Retinal pigment epithelial cell (primary cell): ENCODE results near the gene LCE2D.

Experiments used
- DNase-seq: peaks from one replicate; pipeline ENCODE4 v3.0.0-alpha.2; 2010; ENCODE audit warnings: low read depth
- H3K4me3 ChIP-seq: 2 replicates; pipeline ENCODE4 v1.5.1; 2011; ENCODE audit warnings: mild to moderate bottlenecking, low read length, control low read depth, moderate library complexity
- TF ChIP-seq, protein P1 (sequence below): conservative IDR thresholded peaks from 2 replicates; pipeline ENCODE4 v1.5.1; 2011; ENCODE audit warnings: low read depth, low read length, control low read depth, inconsistent platforms

The LCE2D gene

DNA sequence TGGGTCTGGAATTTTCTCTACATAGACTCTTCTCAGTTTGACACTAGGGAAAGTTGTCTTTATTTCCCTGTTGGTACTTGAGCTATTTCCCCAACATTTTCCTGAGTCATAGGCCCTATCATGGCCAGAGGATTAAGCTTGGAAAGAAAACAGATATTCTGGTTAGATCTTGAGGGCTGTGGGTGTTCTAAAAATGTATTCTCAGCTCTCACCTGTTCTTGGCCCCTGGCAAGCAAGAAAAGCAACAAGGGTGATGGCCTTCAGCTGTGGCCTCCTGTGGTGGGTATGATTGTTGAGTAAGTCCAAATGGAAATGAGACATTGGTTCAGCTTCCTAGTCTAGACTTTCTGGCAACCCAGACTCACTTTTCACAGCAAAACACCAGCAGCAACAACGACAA is 22.8 kb upstream of the LCE2D start:
- DNase-seq = no peak
- TF ChIP-seq, protein P1, sequence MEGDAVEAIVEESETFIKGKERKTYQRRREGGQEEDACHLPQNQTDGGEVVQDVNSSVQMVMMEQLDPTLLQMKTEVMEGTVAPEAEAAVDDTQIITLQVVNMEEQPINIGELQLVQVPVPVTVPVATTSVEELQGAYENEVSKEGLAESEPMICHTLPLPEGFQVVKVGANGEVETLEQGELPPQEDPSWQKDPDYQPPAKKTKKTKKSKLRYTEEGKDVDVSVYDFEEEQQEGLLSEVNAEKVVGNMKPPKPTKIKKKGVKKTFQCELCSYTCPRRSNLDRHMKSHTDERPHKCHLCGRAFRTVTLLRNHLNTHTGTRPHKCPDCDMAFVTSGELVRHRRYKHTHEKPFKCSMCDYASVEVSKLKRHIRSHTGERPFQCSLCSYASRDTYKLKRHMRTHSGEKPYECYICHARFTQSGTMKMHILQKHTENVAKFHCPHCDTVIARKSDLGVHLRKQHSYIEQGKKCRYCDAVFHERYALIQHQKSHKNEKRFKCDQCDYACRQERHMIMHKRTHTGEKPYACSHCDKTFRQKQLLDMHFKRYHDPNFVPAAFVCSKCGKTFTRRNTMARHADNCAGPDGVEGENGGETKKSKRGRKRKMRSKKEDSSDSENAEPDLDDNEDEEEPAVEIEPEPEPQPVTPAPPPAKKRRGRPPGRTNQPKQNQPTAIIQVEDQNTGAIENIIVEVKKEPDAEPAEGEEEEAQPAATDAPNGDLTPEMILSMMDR = no peak
- no peak overlapping the region for H3K4me3 ChIP-seq

DNA sequence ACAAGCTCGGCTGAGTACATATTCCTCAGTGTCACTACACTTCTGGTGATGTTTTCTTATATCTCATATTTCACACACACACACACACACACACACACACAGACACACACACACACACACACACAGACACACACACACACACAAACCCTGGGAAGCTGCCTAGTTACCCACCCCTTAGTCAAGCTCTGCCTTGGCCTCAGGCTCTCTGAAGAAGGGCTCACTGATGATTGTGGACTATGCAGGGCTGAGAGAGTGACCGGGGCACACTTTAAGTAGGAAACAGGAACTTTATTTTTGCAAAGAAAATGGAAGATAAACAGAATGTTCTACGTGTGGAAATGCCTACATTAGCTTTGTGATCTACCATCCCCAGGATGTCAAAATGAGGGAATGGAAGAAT is 19.2 kb upstream of the LCE2D start:
- no peak overlapping the region for H3K4me3 ChIP-seq
- DNase-seq = no peak
- TF ChIP-seq, protein P1 = no peak

- DNase-seq = no peak
- TF ChIP-seq, protein P1 = no peak
- no peak overlapping the region for H3K4me3 ChIP-seq
These were observed 18.0 kb upstream of the LCE2D start for GRCh38 chr1:152645146-152645545.

- H3K4me3 ChIP-seq = no peak overlapping the region
- no peak for DNase-seq
- TF ChIP-seq, protein P1 = no peak
These were observed 16.5 kb upstream of the LCE2D start for GRCh38 chr1:152646656-152647055.

GRCh38 chr1:152654110-152654509 is 9.1 kb upstream of the LCE2D start:
- no peak overlapping the region for H3K4me3 ChIP-seq
- TF ChIP-seq, protein P1 = peak; percentile 79
- no peak for DNase-seq

GRCh38 chr1:152656459-152656858 is 6.7 kb upstream of the LCE2D start:
- no peak overlapping the region for H3K4me3 ChIP-seq
- TF ChIP-seq, protein P1 = no peak

GRCh38 chr1:152657677-152658076 is 5.5 kb upstream of the LCE2D start:
- H3K4me3 ChIP-seq = no peak overlapping the region
- TF ChIP-seq, protein P1 = no peak
- DNase-seq = no peak

More at GRCh38 chr1:152656459-152656858, 6.7 kb upstream of the LCE2D start:
- DNase-seq = no peak
